ENCODE results near the gene EPS8L2. TPM values are rescaled to one million over a fixed set of nuclear protein-coding genes. Genes with fewer than 3 reads are reported as not detected.

The EPS8L2 gene
- total and polyA plus RNA-seq, 10 of the 15 experiments (the other 5 are each of a cell fraction or from before 2014, with no cell fraction given) = 0.76 to 20.0 (median 9.7) TPM

- 97% methylated on average over 7 of the region's 7 CpGs for WGBS (ENCODE audit: insufficient coverage, insufficient replicate concordance, low lambda C conversion rate, missing lambda C conversion rate)
- peaks cover 0 to 5% of the 10 kb centered on the region in 2 experiments; a peak in 2 of 4 replicates for H3K36me3 ChIP-seq (ENCODE audit: control insufficient read depth in 2 of 2, insufficient read depth in 2 of 2, low read length in 1 of 2)
- ChIA-PET POLR2A (interaction anchor here (1.1 kb wide), 1 partner anchor 16 kb away, joined by 4 read pairs; no protein-coding TSS in a partner anchor), CTCF (no interaction called here), SMC1A (ENCODE audit: uncharacterized antibody, unreplicated experiment) (interaction anchor here (1.3 kb wide), 1 partner anchor 27 kb away, joined by 3 read pairs; no protein-coding TSS in a partner anchor), RAD21 (ENCODE audit: unreplicated experiment) (interaction anchor here (8.1 kb wide), 1 partner anchor 21 kb away, joined by 112 read pairs; no protein-coding TSS in a partner anchor)
- H2AFZ ChIP-seq (ENCODE audit: control insufficient read depth, low read depth, low read length) = no peak overlapping the region
- no peaks in the 10 kb centered on the region for H3K27me3 ChIP-seq (replicated peaks in 1 of 2; ENCODE audit: control insufficient read depth in 2 of 2, insufficient read depth in 2 of 2, low read length in 1 of 2)
- in situ Hi-C loops (cut with MboI) (no loop called here), intact Hi-C loops (cut with micrococcal nuclease; ENCODE audit: unreplicated experiment) (no loop called here)
- FAIRE-seq (no peak), ATAC-seq (no peak), DNase-seq (ENCODE audit: low read depth, low spot score) (no peak)
- no peak overlapping the region for H3K27ac ChIP-seq (ENCODE audit: control insufficient read depth, insufficient read depth)
- H3K9me3 ChIP-seq (replicated peaks; ENCODE audit: control insufficient read depth, insufficient read depth, low read length) = no peaks in the 10 kb centered on the region
- H3K4me3 ChIP-seq = no peak overlapping the region
- no peaks in the 10 kb centered on the region for H4K20me1 ChIP-seq (ENCODE audit: control insufficient read depth, insufficient read depth)
- H3K4me2 ChIP-seq (ENCODE audit: control insufficient read depth, insufficient read depth) = no peak overlapping the region
- TF ChIP-seq BCL3 (IDR thresholded peaks at IDR 0.05; ENCODE audit: borderline replicate concordance, insufficient read depth, low read depth, low read length, poor library complexity, severe bottlenecking) (no peak), NFYA (IDR thresholded peaks at IDR 0.05; ENCODE audit: borderline replicate concordance, low read depth, low read length) (no peak), CBX3 (IDR thresholded peaks at IDR 0.05; ENCODE audit: borderline replicate concordance, low read depth) (no peak), ZNF207 (IDR thresholded peaks at IDR 0.05; ENCODE audit: borderline replicate concordance) (no peak), NKRF (conservative IDR thresholded peaks at IDR 0.05) (no peak), RB1 (IDR thresholded peaks at IDR 0.05; ENCODE audit: borderline replicate concordance) (no peak), YY1 (IDR thresholded peaks at IDR 0.05; ENCODE audit: low read depth, low read length) (no peak), IRF4 (IDR thresholded peaks at IDR 0.05; ENCODE audit: low read depth, low read length) (no peak), POLR2A (IDR thresholded peaks at IDR 0.05; ENCODE audit: low read depth, low read length) (no peak), USF2 (IDR thresholded peaks at IDR 0.05; ENCODE audit: borderline replicate concordance, low read depth, low read length) (no peak), FOS (IDR thresholded peaks at IDR 0.05; ENCODE audit: borderline replicate concordance, extremely low read depth, insufficient read length) (no peak), NFIC (IDR thresholded peaks at IDR 0.05; ENCODE audit: low read depth, low read length) (no peak), TCF7 (IDR thresholded peaks at IDR 0.05; ENCODE audit: borderline replicate concordance) (no peak), EP300 (IDR thresholded peaks at IDR 0.05; ENCODE audit: borderline replicate concordance in 1 of 2, control insufficient read depth in 1 of 2, low read depth in 2 of 2, low read length in 2 of 2) (no peak), SIN3A (IDR thresholded peaks at IDR 0.05; ENCODE audit: low read depth, low read length) (no peak), NR2C2 (IDR thresholded peaks at IDR 0.05; ENCODE audit: borderline replicate concordance, control insufficient read depth, insufficient read length, low read depth) (no peak)
- TF ChIP-seq, protein P1, sequence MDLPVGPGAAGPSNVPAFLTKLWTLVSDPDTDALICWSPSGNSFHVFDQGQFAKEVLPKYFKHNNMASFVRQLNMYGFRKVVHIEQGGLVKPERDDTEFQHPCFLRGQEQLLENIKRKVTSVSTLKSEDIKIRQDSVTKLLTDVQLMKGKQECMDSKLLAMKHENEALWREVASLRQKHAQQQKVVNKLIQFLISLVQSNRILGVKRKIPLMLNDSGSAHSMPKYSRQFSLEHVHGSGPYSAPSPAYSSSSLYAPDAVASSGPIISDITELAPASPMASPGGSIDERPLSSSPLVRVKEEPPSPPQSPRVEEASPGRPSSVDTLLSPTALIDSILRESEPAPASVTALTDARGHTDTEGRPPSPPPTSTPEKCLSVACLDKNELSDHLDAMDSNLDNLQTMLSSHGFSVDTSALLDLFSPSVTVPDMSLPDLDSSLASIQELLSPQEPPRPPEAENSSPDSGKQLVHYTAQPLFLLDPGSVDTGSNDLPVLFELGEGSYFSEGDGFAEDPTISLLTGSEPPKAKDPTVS (IDR thresholded peaks at IDR 0.05; ENCODE audit: low read depth, low read length) = no peak
- BruUV-seq (replicated peaks) = no TSS peak
- H3K9ac ChIP-seq (ENCODE audit: control insufficient read depth, insufficient read depth, low read length) = no peak overlapping the region
- H3K79me2 ChIP-seq (ENCODE audit: control insufficient read depth, insufficient read depth, low read length) = peaks cover 16% of the 10 kb centered on the region
- H3K4me1 ChIP-seq (ENCODE audit: control insufficient read depth, insufficient read depth, low read length) = peaks cover 10% of the 10 kb centered on the region
These were observed 6.9 kb upstream of the EPS8L2 start for GRCh38 chr11:699116-699508.

Measured in GM12878 (cell line).